Activated CD8-positive, alpha-beta T cell treated with anti-CD3 and anti-CD28 coated beads for 36 hours (primary cell): ENCODE data around the gene GRPEL1. TPM values are rescaled to one million over a fixed set of nuclear protein-coding genes. Genes with fewer than 3 reads are reported as not detected.

Experiments
- ATAC-seq: fragments of 200-7000 bp; cut with Tn5 transposase; one replicate; pipeline ENCODE4 v1.10.0; 2021; ENCODE audit warnings: mild to moderate bottlenecking, moderate library complexity
- CTCF ChIA-PET: fragments of 350-600 bp; sonication (Branson Sonifier 250); formaldehyde crosslinking; loops from one replicate; lab custom pipeline; 2021; ENCODE audit warnings: antibody characterized with exemption; lab: Charles Lee
- POLR2A ChIA-PET: fragments of 350-600 bp; sonication (Branson Sonifier 250); formaldehyde crosslinking; loops from one replicate; lab custom pipeline; 2021; ENCODE audit warnings: antibody characterized with exemption; lab: Charles Lee
- DNase-seq: peaks from one replicate; pipeline ENCODE4 v3.0.0-alpha.2; 2020
- H3K27ac Mint-ChIP-seq: one replicate; pipeline ENCODE4 v1.8.0; 2021; ENCODE audit warnings: mild to moderate bottlenecking, mixed read lengths
- H3K27me3 Mint-ChIP-seq: one replicate; pipeline ENCODE4 v1.8.0; 2021; ENCODE audit warnings: mixed read lengths
- H3K36me3 Mint-ChIP-seq: one replicate; pipeline ENCODE4 v1.8.0; 2021; ENCODE audit warnings: low read depth, mixed read lengths
- H3K4me1 Mint-ChIP-seq: one replicate; pipeline ENCODE4 v1.8.0; 2021; ENCODE audit warnings: low read depth, mixed read lengths
- H3K4me3 Mint-ChIP-seq: one replicate; pipeline ENCODE4 v1.8.0; 2021; ENCODE audit warnings: mild to moderate bottlenecking, moderate library complexity, mixed read lengths
- H3K9me3 Mint-ChIP-seq: one replicate; pipeline ENCODE4 v1.8.0; 2021; ENCODE audit warnings: mixed read lengths
- CTCF ChIP-seq: fragments of 200-600 bp; IDR thresholded peaks from one replicate; pipeline ENCODE4 v1.8.0; 2022; ENCODE audit warnings: antibody characterized with exemption, mild to moderate bottlenecking
- intact Hi-C: fragments of 100-400 bp; cut with micrococcal nuclease; formaldehyde crosslinking; loops from one replicate; pipeline ENCODE4 v1.10.0; 2022
- total RNA-seq, 2 experiments: library from RNA; stranded (reverse); gene quantifications; one replicate each; pipeline ENCODE4 v1.2.3, GENCODE V29; 2021

Gene GRPEL1
- total RNA-seq, 2 experiments from 2014 or later: 82.4 to 84.5 TPM

DNA sequence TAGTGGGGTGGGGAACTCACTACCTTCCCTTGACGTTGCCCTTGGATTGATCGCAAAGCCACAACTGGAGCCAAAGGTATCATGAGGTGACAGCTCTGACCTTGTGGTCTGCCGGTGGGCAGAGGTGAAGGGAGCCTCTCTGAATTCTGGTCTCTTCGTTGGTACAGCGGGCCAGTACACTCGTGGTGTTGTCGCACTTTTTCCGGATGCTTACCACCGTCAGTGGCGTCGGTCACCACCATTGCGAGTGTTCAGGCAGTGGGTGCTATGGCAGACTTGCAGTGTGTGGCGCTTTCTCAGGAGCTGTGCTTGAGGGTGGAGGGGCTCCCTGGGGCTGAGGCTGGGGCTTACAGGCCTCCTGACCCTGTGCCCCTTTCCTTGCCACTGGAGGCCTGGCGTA lies 5.2 kb upstream of the GRPEL1 start:
- no peak for TF ChIP-seq CTCF
- DNase-seq (no peak), ATAC-seq (no peak)
- POLR2A ChIA-PET: no interaction called here
- intact Hi-C loops: loop anchor here (5.0 kb wide), 1 partner anchor 351 kb away; no protein-coding TSS in a partner anchor
- no peak overlapping the region for H3K27ac Mint-ChIP-seq
- CTCF ChIA-PET: interaction anchor here (1.4 to 4.1 kb wide), 3 partner anchors 9 to 30 kb away, joined by 3 to 62 read pairs (median 7); partner anchors contain the start of gene TADA2B
- H3K4me1 Mint-ChIP-seq: peaks cover 9% of the 10 kb centered on the region
- no peaks in the 10 kb centered on the region for H3K36me3 Mint-ChIP-seq
- no peaks in the 10 kb centered on the region for H3K9me3 Mint-ChIP-seq
- H3K4me3 Mint-ChIP-seq: no peak overlapping the region
- H3K27me3 Mint-ChIP-seq: peaks cover 1% of the 10 kb centered on the region

DNA sequence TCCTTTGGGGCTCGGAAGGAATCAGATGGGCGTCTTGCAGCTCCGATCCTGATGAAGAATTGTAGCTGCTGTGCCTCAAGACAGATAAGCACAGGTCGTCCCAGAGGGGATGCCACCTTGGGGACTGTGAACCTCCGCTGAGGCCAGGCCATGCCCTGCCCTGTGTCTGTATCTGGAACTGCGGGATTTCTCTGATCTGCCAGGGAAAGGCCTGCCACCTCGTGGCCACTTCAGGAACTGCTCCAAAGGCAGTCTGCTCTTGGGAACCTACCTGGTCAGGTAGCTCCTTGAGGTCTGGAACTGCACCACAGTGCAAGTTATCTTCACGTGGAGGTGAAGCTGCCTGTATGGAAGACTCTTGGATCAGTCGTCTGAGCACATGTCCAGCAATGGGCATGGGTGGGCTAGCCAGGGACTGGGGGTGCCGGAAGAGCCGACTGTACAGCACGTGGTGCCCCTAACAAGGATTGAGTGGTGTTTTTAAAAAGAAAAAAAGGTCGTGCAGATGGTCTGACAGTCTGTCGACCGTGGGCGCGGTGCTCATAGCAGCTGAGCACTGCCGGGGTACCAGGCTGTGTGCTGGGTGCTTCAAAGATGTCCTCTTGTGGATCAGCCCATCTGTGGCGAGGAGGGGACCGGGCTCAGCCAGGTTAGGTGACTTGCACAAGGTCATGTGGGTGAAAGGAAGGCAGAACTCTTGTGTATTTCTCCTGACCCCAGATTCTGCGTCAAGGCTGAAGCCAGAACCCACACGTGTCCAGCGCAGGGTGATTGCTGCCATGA lies 3.1 kb upstream of the GRPEL1 start:
- peak; percentile 41 for ATAC-seq
- DNase-seq: peak; percentile 91
- intact Hi-C loops: loop anchor here (5.0 kb wide), 1 partner anchor 349 kb away; no protein-coding TSS in a partner anchor
- ChIA-PET POLR2A (interaction anchor here (1.3 to 7.3 kb wide), 2 partner anchors 25 to 398 kb away, joined by 3 to 123 read pairs; partner anchors contain the start of gene TADA2B), CTCF (interaction anchor here (0.6 to 5.1 kb wide), 43 partner anchors 9 to 407 kb away, joined by 3 to 62 read pairs (median 4); partner anchors contain the start of genes TADA2B and TBC1D14)
- Mint-ChIP-seq H3K4me3 (peak overlapping the region; percentile 11), H3K27ac (no peak overlapping the region), H3K36me3 (peaks cover 17% of the 10 kb centered on the region), H3K4me1 (peaks cover 21% of the 10 kb centered on the region), H3K9me3 (no peaks in the 10 kb centered on the region), H3K27me3 (peaks cover 1% of the 10 kb centered on the region)
- TF ChIP-seq CTCF: peak; percentile 99

GRCh38 chr4:7068883-7069282 lies 1.0 kb upstream of the GRPEL1 start:
- ChIA-PET CTCF (interaction anchor here (1.0 to 5.1 kb wide), 19 partner anchors 10 to 819 kb away, joined by 3 to 92 read pairs (median 5); partner anchors contain the start of genes KIAA0232, TADA2B and TBC1D14), POLR2A (interaction anchor here (0.9 to 7.3 kb wide), 9 partner anchors 10 to 378 kb away, joined by 3 to 123 read pairs (median 4); partner anchors contain the start of genes BLOC1S4 and TADA2B)
- Mint-ChIP-seq H3K27ac (peak overlapping the region; percentile 92), H3K4me3 (peak overlapping the region; percentile 91), H3K9me3 (no peaks in the 10 kb centered on the region), H3K36me3 (peaks cover 31% of the 10 kb centered on the region), H3K4me1 (peaks cover 35% of the 10 kb centered on the region), H3K27me3 (peaks cover 1% of the 10 kb centered on the region)
- DNase-seq: peak; percentile 19
- no peak for ATAC-seq
- no peak for TF ChIP-seq CTCF
- intact Hi-C loops: loop anchor here (2.0 to 5.0 kb wide), 2 partner anchors 26 to 152 kb away; partner anchors contain the start of gene TADA2B

GRCh38 chr4:7068279-7068842 lies 497 bp upstream of the GRPEL1 start:
- intact Hi-C loops: loop anchor here (2.0 to 5.0 kb wide), 2 partner anchors 26 to 151 kb away; partner anchors contain the start of gene TADA2B
- H3K27me3 Mint-ChIP-seq: peaks cover 1% of the 10 kb centered on the region
- peak overlapping the region; percentile 91 for H3K4me3 Mint-ChIP-seq
- peaks cover 35% of the 10 kb centered on the region for H3K36me3 Mint-ChIP-seq
- TF ChIP-seq CTCF: no peak
- peak overlapping the region; percentile 92 for H3K27ac Mint-ChIP-seq
- no peak for ATAC-seq
- CTCF ChIA-PET: interaction anchor here (1.1 to 5.1 kb wide), 16 partner anchors 10 to 426 kb away, joined by 3 to 92 read pairs (median 8); partner anchors contain the start of genes TADA2B and TBC1D14
- DNase-seq: no peak
- POLR2A ChIA-PET: interaction anchor here (0.7 to 7.3 kb wide), 23 partner anchors 9 to 843 kb away, joined by 3 to 123 read pairs (median 4); partner anchors contain the start of genes BLOC1S4, MRFAP1 and TADA2B
- peaks cover 40% of the 10 kb centered on the region for H3K4me1 Mint-ChIP-seq
- H3K9me3 Mint-ChIP-seq: no peaks in the 10 kb centered on the region
